Measurements from ENCODE around the gene MBD1. TPM values are rescaled to one million over a fixed set of nuclear protein-coding genes. Genes with fewer than 3 reads are reported as not detected.

Gene MBD1
- total RNA-seq, 1 experiment from 2014 or later, result 53.4 TPM

Other genes starting within 250 kb of the MBD1 start
- 7.0 to 8.7 TPM (median 7.4 TPM) in 3 replicates for gene MYO5B, start 86.4 kb downstream of the MBD1 start, total RNA-seq (2021)
- gene CFAP53, start 15.0 kb downstream of the MBD1 start, total RNA-seq (2021), result 0.26 to 0.27 TPM (median 0.27 TPM) in 3 replicates
- 88.7 to 94.5 TPM (median 94.0 TPM) in 3 replicates for gene CXXC1, start 6.2 kb upstream of the MBD1 start, total RNA-seq (2021)
- 15.7 to 18.6 TPM (median 18.1 TPM) in 3 replicates for gene SKA1, start 93.5 kb upstream of the MBD1 start, total RNA-seq (2021)

Data from WTC11 (cell line).